Left lung (tissue), 10 donors: ENCODE results near the gene STK10. TPM values are rescaled to one million over a fixed set of nuclear protein-coding genes. Genes with fewer than 3 reads are reported as not detected.

Experiments used
- ATAC-seq: fragments of 200-7000 bp; cut with Tn5 transposase; one replicate; pipeline ENCODE4 v1.9.1; 2020; ENCODE audit warnings: moderate library complexity
- DNase-seq, 4 donors: peaks; one replicate each; pipeline ENCODE4 v3.0.0-alpha.2; 2013 to 2020
- H3K27ac ChIP-seq, 2 donors: fragments of 200-600 bp; sonication (generic) in 1 of 2; one replicate each; pipeline versions ENCODE4 v1.5.0 to v1.8.0; 2020 to 2021
- H3K27me3 ChIP-seq, 2 donors: fragments of 200-600 bp; sonication (generic) in 1 of 2; one replicate each; pipeline versions ENCODE4 v1.5.0 to v1.8.0; 2020 to 2021
- H3K36me3 ChIP-seq, 2 donors: fragments of 200-600 bp; sonication (generic) in 1 of 2; one replicate each; pipeline versions ENCODE4 v1.5.0 to v1.8.0; 2020 to 2021
- H3K4me1 ChIP-seq, 2 donors: fragments of 200-600 bp; one replicate each; pipeline ENCODE4 v1.8.0; 2021
- H3K4me3 ChIP-seq, 2 donors: fragments of 200-600 bp; sonication (generic) in 1 of 2; one replicate each; pipeline versions ENCODE4 v1.5.0 to v1.8.0; 2020 to 2021; ENCODE audit warnings: mild to moderate bottlenecking in 1 of 2
- H3K9me3 ChIP-seq, 2 donors: fragments of 200-600 bp; sonication (generic) in 1 of 2; one replicate each; pipeline versions ENCODE4 v1.5.0 to v1.8.0; 2020 to 2021
- CTCF ChIP-seq, 2 donors: fragments of 200-600 bp; sonication (generic) in 1 of 2; IDR thresholded peaks; one replicate each; pipeline versions ENCODE4 v1.5.0 to v1.8.0; 2021; ENCODE audit warnings: antibody characterized with exemption in 2 of 2
- intact Hi-C, 2 donors: fragments of 100-400 bp; cut with DNase I; formaldehyde crosslinking; loops; one replicate each; pipeline versions ENCODE4 v1.11.2 to v1.14.2; 2022
- polyA plus RNA-seq, 6 donors: library from polyadenylated mRNA; unstranded; fragments of 120-200 nt; gene quantifications; one replicate each; pipeline ENCODE4 v1.2.1, GENCODE V29; 2013; ENCODE audit not compliant: insufficient read length in 6 of 6
- total RNA-seq, 2 donors: library from RNA; stranded (reverse); fragmentation: NEBNext Ultra II Directional; extraction: Animal tissue kit (Norgen Biotek cat#: 25700); gene quantifications; one replicate each; pipeline ENCODE4 v1.2.1, GENCODE V29; 2021
- donor health status: DM: no; HTN: yes; CAD: no.
- donor health status: DM: no; HTN: no; CAD: no.

STK10 gene
- total and polyA plus RNA-seq, 8 donors = 18.6 to 83.2 (median 21.9) TPM

GRCh38 chr5:172102913-172103626, 85.0 kb downstream of the STK10 start:
- Histone ChIP-seq H3K4me1 (peaks cover 7 to 41% of the 10 kb centered on the region in 2 donors), H3K36me3 (peaks cover 0 to 73% of the 10 kb centered on the region in 2 donors), H3K27ac (peak overlapping the region; percentile 28 to 44), H3K4me3 (no peak overlapping the region), H3K9me3 (no peaks in the 10 kb centered on the region), H3K27me3 (no peaks in the 10 kb centered on the region)
- TF ChIP-seq CTCF (IDR thresholded peaks at IDR 0.05) = no peak
- ATAC-seq (peak; percentile 68), DNase-seq (peak in 3 of 4 donors; percentile 62 to 83 (median 72))
- intact Hi-C loops = loop anchor here in 1 of 2 donors (10.0 kb wide), 1 partner anchor 192 kb away; no protein-coding TSS in a partner anchor

- Histone ChIP-seq H3K27me3 (no peaks in the 10 kb centered on the region), H3K4me1 (peaks cover 1 to 39% of the 10 kb centered on the region in 2 donors), H3K27ac (no peak overlapping the region), H3K4me3 (no peak overlapping the region), H3K36me3 (peaks cover 0 to 80% of the 10 kb centered on the region in 2 donors), H3K9me3 (no peaks in the 10 kb centered on the region)
- intact Hi-C loops = loop anchor here in 1 of 2 donors (10.0 kb wide), 1 partner anchor 192 kb away; no protein-coding TSS in a partner anchor
- no peak for TF ChIP-seq CTCF (IDR thresholded peaks at IDR 0.05)
- no peak for DNase-seq
- ATAC-seq = no peak
These were observed 85.7 kb downstream of the STK10 start for GRCh38 chr5:172102218-172102870.

- Histone ChIP-seq H3K27me3 (no peaks in the 10 kb centered on the region), H3K27ac (no peak overlapping the region), H3K9me3 (no peaks in the 10 kb centered on the region), H3K4me1 (peaks cover 0 to 34% of the 10 kb centered on the region in 2 donors), H3K4me3 (no peak overlapping the region), H3K36me3 (peaks cover 0 to 87% of the 10 kb centered on the region in 2 donors)
- intact Hi-C loops = loop anchor here in 1 of 2 donors (10.0 kb wide), 1 partner anchor 193 kb away; no protein-coding TSS in a partner anchor
- no peak for TF ChIP-seq CTCF (IDR thresholded peaks at IDR 0.05)
- ATAC-seq = no peak
- DNase-seq = no peak
These were observed 86.3 kb downstream of the STK10 start for GRCh38 chr5:172101547-172102217.

GRCh38 chr5:172098883-172099282, 89.1 kb downstream of the STK10 start:
- no peak for ATAC-seq
- Histone ChIP-seq H3K36me3 (peaks cover 0 to 85% of the 10 kb centered on the region in 2 donors), H3K9me3 (no peaks in the 10 kb centered on the region), H3K27ac (no peak overlapping the region), H3K4me1 (peaks cover 0 to 23% of the 10 kb centered on the region in 2 donors), H3K4me3 (no peak overlapping the region), H3K27me3 (no peaks in the 10 kb centered on the region)
- intact Hi-C loops = no loop called here
- no peak for DNase-seq
- TF ChIP-seq CTCF (IDR thresholded peaks at IDR 0.05) = no peak

- peaks cover 0 to 85% of the 10 kb centered on the region in 2 donors for H3K36me3 ChIP-seq
- intact Hi-C loops = no loop called here
- peaks cover 0 to 16% of the 10 kb centered on the region in 2 donors for H3K4me1 ChIP-seq
- DNase-seq (no peak), ATAC-seq (no peak)
- H3K27me3 ChIP-seq = no peaks in the 10 kb centered on the region
- no peak for TF ChIP-seq CTCF (IDR thresholded peaks at IDR 0.05)
- H3K27ac ChIP-seq = no peak overlapping the region
- H3K4me3 ChIP-seq = no peak overlapping the region
- H3K9me3 ChIP-seq = no peaks in the 10 kb centered on the region
These were observed 90.0 kb downstream of the STK10 start for GRCh38 chr5:172098046-172098445.
